Smooth muscle cell (in vitro differentiated cells): Measurements from ENCODE around the gene AJM1. TPM values are rescaled to one million over a fixed set of nuclear protein-coding genes. Genes with fewer than 3 reads are reported as not detected.

Experiments used
- DNase-seq: peaks from one replicate; lab custom pipeline; 2025; ENCODE audit not compliant: unreplicated experiment; lab: John Stamatoyannopoulos, UW
- H2AFZ ChIP-seq: fragments of 200-600 bp; sonication (generic); 2 replicates; pipeline ENCODE4 v1.6.0; 2016; ENCODE audit warnings: antibody characterized with exemption, low read depth, mild to moderate bottlenecking
- H3F3A ChIP-seq: fragments of 200-600 bp; sonication (generic); 2 replicates; pipeline ENCODE4 v1.6.0; 2017; ENCODE audit warnings: antibody characterized with exemption, low read depth
- H3K27ac ChIP-seq: fragments of 200-600 bp; sonication (generic); 2 replicates; pipeline ENCODE4 v1.5.1; 2016; ENCODE audit warnings: low read depth, mild to moderate bottlenecking
- H3K27me3 ChIP-seq: fragments of 200-600 bp; sonication (generic); 2 replicates; pipeline ENCODE4 v1.6.1; 2016; ENCODE audit warnings: low read depth, mild to moderate bottlenecking
- H3K36me3 ChIP-seq: fragments of 200-600 bp; sonication (generic); 2 replicates; pipeline ENCODE4 v1.5.1; 2016; ENCODE audit warnings: low read depth
- H3K4me1 ChIP-seq: fragments of 200-600 bp; sonication (generic); 2 replicates; pipeline ENCODE4 v1.5.1; 2016; ENCODE audit warnings: low read depth
- H3K4me2 ChIP-seq: fragments of 200-600 bp; sonication (generic); 2 replicates; pipeline ENCODE4 v1.6.0; 2016; ENCODE audit warnings: mild to moderate bottlenecking
- H3K4me3 ChIP-seq: fragments of 200-600 bp; sonication (generic); 2 replicates; pipeline ENCODE4 v1.5.1; 2016; ENCODE audit warnings: mild to moderate bottlenecking
- H3K79me2 ChIP-seq: fragments of 200-600 bp; sonication (generic); 2 replicates; pipeline ENCODE4 v1.6.0; 2016; ENCODE audit warnings: low read depth, mild to moderate bottlenecking
- H3K9ac ChIP-seq: fragments of 200-600 bp; sonication (generic); 2 replicates; pipeline ENCODE4 v1.6.0; 2016; ENCODE audit warnings: low read depth
- H3K9me3 ChIP-seq: fragments of 200-600 bp; sonication (generic); replicated peaks from 2 replicates; pipeline ENCODE4 v1.5.1; 2016; ENCODE audit warnings: low read depth
- H4K20me1 ChIP-seq: fragments of 200-600 bp; sonication (generic); 2 replicates; pipeline ENCODE4 v1.6.0; 2016; ENCODE audit warnings: low read depth
- WGBS: methylation state at CpG from one replicate; pipeline ENCODE4 v1.1.7; 2016; ENCODE audit warnings: low lambda C conversion rate; 5-methylcytosine and 5-hydroxymethylcytosine counted together
- polyA plus RNA-seq: library from polyadenylated mRNA; unstranded; fragments of >200 nt; fragmentation: Nextera tagmentation; extraction: Ambion mirVana; gene quantifications from 2 replicates; pipeline ENCODE4 v1.2.1, GENCODE V29; 2016
- total RNA-seq: library from RNA; depleted of rRNA; stranded (reverse); fragments of >200 nt; gene quantifications from 2 replicates; pipeline ENCODE4 v1.2.3, GENCODE V29; 2014
- TF ChIP-seq, protein P1 (sequence below): fragments of 200-600 bp; sonication (generic); IDR thresholded peaks from 2 replicates; pipeline ENCODE4 v1.5.1; 2017; ENCODE audit warnings: borderline replicate concordance, mild to moderate bottlenecking, antibody characterized with exemption; ENCODE audit not compliant: insufficient read depth, poor library complexity, severe bottlenecking

AJM1 gene
- total and polyA plus RNA-seq, 2 experiments from 2014 or later = 1.8 to 2.9 TPM

DNA sequence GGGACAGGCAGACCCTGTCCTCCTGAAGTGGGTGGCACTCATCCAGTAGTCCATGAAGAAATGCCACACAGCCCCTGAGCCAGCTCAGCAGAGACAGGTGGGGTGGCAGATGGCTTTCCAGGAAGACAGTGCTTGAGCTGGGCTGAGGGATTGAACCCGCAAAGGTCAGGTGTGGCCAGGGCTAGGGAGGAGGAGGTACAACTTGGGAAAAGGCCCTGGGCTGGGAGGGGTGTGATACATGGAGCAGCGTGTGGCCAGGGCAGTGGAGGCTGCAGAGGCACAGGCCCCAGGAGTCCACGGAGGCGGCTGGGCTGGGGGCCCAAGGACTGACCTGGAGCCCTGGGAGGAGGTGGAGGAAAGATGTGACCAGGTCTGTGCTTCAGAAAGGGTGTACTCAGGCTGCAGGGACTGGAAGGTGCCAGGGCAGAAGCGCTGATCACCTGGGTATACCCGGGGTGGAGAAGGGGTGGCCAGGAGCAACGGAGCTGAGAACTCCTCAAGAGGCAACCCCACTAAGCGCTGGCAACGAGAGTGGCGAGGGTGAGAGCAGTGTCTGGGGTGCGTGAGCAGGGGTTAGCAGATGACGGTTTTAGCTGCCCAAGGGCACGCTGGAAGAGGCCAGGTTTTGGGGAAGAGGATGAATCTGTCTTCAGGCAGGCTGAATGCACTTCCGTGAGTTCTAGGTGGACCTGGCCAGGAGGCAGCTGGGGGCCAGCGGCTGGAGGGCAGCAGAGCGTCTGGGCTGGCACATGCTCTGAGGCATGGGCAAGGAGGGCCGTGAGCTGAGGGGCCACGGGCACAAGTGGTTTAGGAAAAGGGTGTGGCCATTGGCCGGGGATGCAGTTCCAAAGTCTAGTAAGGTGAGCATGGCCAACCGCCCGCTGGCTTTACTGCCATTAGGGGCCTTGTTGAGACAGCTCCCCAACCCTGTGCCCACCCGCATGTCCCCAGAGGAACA is 38.4 kb upstream of the AJM1 start:
- Histone ChIP-seq H4K20me1 (peaks cover 3% of the 10 kb centered on the region), H2AFZ (no peak overlapping the region), H3K27ac (no peak overlapping the region), H3K79me2 (peaks cover 9% of the 10 kb centered on the region), H3K4me2 (no peak overlapping the region), H3K9me3 (no peaks in the 10 kb centered on the region), H3K27me3 (no peaks in the 10 kb centered on the region), H3K4me1 (peaks cover 24% of the 10 kb centered on the region), H3K36me3 (no peaks in the 10 kb centered on the region), H3F3A (peaks cover under 1% of the 10 kb centered on the region), H3K4me3 (no peak overlapping the region), H3K9ac (no peak overlapping the region)
- DNase-seq = no peak
- TF ChIP-seq, protein P1, sequence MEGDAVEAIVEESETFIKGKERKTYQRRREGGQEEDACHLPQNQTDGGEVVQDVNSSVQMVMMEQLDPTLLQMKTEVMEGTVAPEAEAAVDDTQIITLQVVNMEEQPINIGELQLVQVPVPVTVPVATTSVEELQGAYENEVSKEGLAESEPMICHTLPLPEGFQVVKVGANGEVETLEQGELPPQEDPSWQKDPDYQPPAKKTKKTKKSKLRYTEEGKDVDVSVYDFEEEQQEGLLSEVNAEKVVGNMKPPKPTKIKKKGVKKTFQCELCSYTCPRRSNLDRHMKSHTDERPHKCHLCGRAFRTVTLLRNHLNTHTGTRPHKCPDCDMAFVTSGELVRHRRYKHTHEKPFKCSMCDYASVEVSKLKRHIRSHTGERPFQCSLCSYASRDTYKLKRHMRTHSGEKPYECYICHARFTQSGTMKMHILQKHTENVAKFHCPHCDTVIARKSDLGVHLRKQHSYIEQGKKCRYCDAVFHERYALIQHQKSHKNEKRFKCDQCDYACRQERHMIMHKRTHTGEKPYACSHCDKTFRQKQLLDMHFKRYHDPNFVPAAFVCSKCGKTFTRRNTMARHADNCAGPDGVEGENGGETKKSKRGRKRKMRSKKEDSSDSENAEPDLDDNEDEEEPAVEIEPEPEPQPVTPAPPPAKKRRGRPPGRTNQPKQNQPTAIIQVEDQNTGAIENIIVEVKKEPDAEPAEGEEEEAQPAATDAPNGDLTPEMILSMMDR = no peak
- 97% methylated on average over 22 of the region's 22 CpGs for WGBS

DNA sequence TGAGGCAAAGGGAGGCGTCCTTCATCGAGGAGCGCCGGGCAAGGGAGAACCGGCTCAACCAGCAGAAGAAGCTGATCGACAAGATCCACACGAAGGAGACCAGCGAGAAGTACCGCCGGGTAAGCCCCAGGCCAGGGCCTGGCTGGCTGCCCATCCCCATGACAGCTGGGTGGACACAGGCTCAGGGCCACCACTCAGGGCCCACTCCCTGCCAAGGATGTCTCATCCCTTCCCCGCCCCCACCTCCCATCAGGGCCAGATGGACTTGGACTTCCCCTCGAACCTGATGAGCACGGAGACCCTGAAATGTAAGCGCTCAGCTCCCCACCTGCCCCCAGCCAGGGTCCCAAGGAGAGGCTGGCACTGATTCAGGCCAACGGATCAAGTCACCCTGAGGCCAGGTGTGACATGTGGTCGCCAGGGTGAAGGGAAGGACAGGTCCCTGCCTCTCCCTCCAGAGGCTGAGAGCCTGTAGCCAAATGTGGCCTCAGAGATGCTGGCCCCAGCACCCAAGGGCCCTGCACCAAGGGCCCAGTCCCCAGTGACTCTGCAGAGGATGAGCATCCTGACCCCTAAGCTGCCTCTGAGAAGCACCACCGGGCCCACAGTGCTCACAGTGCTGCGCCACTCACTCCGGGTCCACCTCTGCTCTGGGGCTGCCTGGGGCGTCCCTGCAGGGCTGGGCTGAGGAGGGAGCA is 37.6 kb upstream of the AJM1 start:
- no peak overlapping the region for H3K4me2 ChIP-seq
- H3K9ac ChIP-seq = no peak overlapping the region
- no peaks in the 10 kb centered on the region for H3K9me3 ChIP-seq
- TF ChIP-seq, protein P1 = no peak
- H4K20me1 ChIP-seq = peaks cover 11% of the 10 kb centered on the region
- no peak overlapping the region for H3K27ac ChIP-seq
- DNase-seq = no peak
- H3K79me2 ChIP-seq = peaks cover 17% of the 10 kb centered on the region
- no peak overlapping the region for H3K4me3 ChIP-seq
- no peak overlapping the region for H2AFZ ChIP-seq
- H3F3A ChIP-seq = no peaks in the 10 kb centered on the region
- H3K27me3 ChIP-seq = no peaks in the 10 kb centered on the region
- 91% methylated on average over 20 of the region's 20 CpGs for WGBS
- peaks cover 21% of the 10 kb centered on the region for H3K4me1 ChIP-seq
- H3K36me3 ChIP-seq = no peaks in the 10 kb centered on the region

DNA sequence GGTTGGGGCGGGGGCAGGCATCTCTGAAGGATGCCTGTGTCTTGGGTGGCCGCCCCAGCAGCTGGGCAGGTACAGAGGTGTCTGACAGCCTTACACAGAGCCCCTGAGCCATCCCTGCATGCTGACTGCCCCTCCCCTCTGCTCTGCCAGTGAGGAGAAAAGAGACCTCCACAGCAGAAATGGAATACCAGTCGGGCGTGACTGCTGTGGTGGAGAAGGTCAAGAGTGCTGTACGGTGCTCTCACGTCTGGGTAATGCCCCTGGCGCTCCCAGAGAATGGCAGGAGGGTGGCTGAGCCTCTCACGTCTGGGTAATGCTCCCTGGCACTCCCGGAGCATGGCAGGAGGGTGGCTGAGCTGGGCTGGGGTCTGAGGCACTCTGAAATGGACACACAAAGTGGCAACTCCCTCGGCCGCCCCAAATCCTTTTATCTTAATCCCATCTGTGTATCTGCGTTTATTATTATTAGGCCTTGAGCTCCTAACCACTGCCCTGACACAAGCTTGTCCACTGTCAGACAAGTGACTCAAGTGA is 37.0 kb upstream of the AJM1 start:
- Histone ChIP-seq H3K4me1 (peaks cover 25% of the 10 kb centered on the region), H3K9me3 (no peaks in the 10 kb centered on the region), H3F3A (peaks cover 3% of the 10 kb centered on the region), H3K27ac (no peak overlapping the region), H3K4me2 (no peak overlapping the region), H3K36me3 (no peaks in the 10 kb centered on the region), H3K9ac (no peak overlapping the region), H3K4me3 (no peak overlapping the region), H3K27me3 (no peaks in the 10 kb centered on the region), H2AFZ (no peak overlapping the region), H3K79me2 (peaks cover 23% of the 10 kb centered on the region), H4K20me1 (peaks cover 17% of the 10 kb centered on the region)
- TF ChIP-seq, protein P1 = no peak
- DNase-seq = no peak
- WGBS = 87% methylated on average over 12 of the region's 12 CpGs
